ENCODE measurements around the gene RBBP8. TPM values are rescaled to one million over a fixed set of nuclear protein-coding genes. Genes with fewer than 3 reads are reported as not detected.

RBBP8 gene
- total and polyA plus RNA-seq, 4 donors: 6.5 to 9.8 (median 7.4) TPM

- no peak for DNase-seq (ENCODE audit: low spot score)
- no peak overlapping the region for H3K4me3 ChIP-seq (ENCODE audit: low read depth in 1 of 3, low read length in 3 of 3)
- no peaks in the 10 kb centered on the region for H3K27me3 ChIP-seq (ENCODE audit: control insufficient read depth in 4 of 4, insufficient read depth in 4 of 4, low read length in 3 of 4)
- no peaks in the 10 kb centered on the region for H3K36me3 ChIP-seq (ENCODE audit: control insufficient read depth in 4 of 4, insufficient read depth in 3 of 4, low read depth in 1 of 4, low read length in 3 of 4)
- no peak overlapping the region for H3K9ac ChIP-seq (ENCODE audit: low read depth in 1 of 2, low read length in 2 of 2)
- H3K4me1 ChIP-seq (ENCODE audit: control insufficient read depth in 4 of 4, insufficient read depth in 4 of 4, low read length in 3 of 4): peaks cover 0 to 2% (median 0%) of the 10 kb centered on the region in 4 donors
- no peak overlapping the region for H3K27ac ChIP-seq (ENCODE audit: low read depth in 1 of 2, low read length in 2 of 2)
- TF ChIP-seq JUND (IDR thresholded peaks at IDR 0.05): no peak
- TF ChIP-seq REST (IDR thresholded peaks at IDR 0.05): no peak
- TF ChIP-seq RXRA (IDR thresholded peaks at IDR 0.05): no peak
- no peak for TF ChIP-seq FOXA2 (IDR thresholded peaks at IDR 0.05)
- TF ChIP-seq SP1 (IDR thresholded peaks at IDR 0.05): no peak
- no peak for TF ChIP-seq ZBTB33 (IDR thresholded peaks at IDR 0.05)
- no peak for TF ChIP-seq FOXA1 (IDR thresholded peaks at IDR 0.05)
- TF ChIP-seq CTCF (IDR thresholded peaks at IDR 0.05; ENCODE audit: low read depth, low read length, missing input control): no peak
- TF ChIP-seq TAF1 (conservative IDR thresholded peaks at IDR 0.05): no peak
- TF ChIP-seq EGR1 (IDR thresholded peaks at IDR 0.05; ENCODE audit: low read depth in 2 of 2): no peak
- TF ChIP-seq RAD21 (IDR thresholded peaks at IDR 0.05): no peak
- TF ChIP-seq GABPA (IDR thresholded peaks at IDR 0.05 in 1 of 2, conservative IDR thresholded peaks at IDR 0.05 in 1 of 2): no peak
- no peak for TF ChIP-seq HNF4A (conservative IDR thresholded peaks at IDR 0.05)
- TF ChIP-seq NR2F2 (IDR thresholded peaks at IDR 0.05): no peak
- TF ChIP-seq YY1 (IDR thresholded peaks at IDR 0.05): no peak
- TF ChIP-seq, protein P1, sequence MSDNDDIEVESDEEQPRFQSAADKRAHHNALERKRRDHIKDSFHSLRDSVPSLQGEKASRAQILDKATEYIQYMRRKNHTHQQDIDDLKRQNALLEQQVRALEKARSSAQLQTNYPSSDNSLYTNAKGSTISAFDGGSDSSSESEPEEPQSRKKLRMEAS (IDR thresholded peaks at IDR 0.05): no peak
- TF ChIP-seq, protein P2, sequence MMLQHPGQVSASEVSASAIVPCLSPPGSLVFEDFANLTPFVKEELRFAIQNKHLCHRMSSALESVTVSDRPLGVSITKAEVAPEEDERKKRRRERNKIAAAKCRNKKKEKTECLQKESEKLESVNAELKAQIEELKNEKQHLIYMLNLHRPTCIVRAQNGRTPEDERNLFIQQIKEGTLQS (IDR thresholded peaks at IDR 0.05): no peak
- TF ChIP-seq HNF4G (IDR thresholded peaks at IDR 0.05): no peak
- 95% methylated on average over 6 of the region's 6 CpGs for WGBS
- peaks cover 0 to 4% (median 0%) of the 10 kb centered on the region in 4 donors for H3K9me3 ChIP-seq (ENCODE audit: control insufficient read depth in 4 of 4, low read length in 3 of 4)
Observed at GRCh38 chr18:23063502-23063901, 130.4 kb downstream of the RBBP8 start.

Data from liver (tissue), 9 donors.